ENCODE measurements around the gene CAB39L. TPM values are rescaled to one million over a fixed set of nuclear protein-coding genes. Genes with fewer than 3 reads are reported as not detected.

The CAB39L gene
- total and polyA plus RNA-seq, 4 donors: 1.8 to 5.1 (median 2.1) TPM

GRCh38 chr13:49456156-49456555 is 12.3 kb upstream of the CAB39L start (continued):
- no peak for TF ChIP-seq FOXA2 (IDR thresholded peaks at IDR 0.05)
- TF ChIP-seq HNF4G (IDR thresholded peaks at IDR 0.05): no peak

GRCh38 chr13:49455007-49455398 is 11.1 kb upstream of the CAB39L start:
- Histone ChIP-seq H3K27ac (ENCODE audit: low read depth in 1 of 2, low read length in 2 of 2) (no peak overlapping the region), H3K9me3 (ENCODE audit: control insufficient read depth in 4 of 4, low read length in 3 of 4) (no peaks in the 10 kb centered on the region), H3K36me3 (ENCODE audit: control insufficient read depth in 4 of 4, insufficient read depth in 3 of 4, low read depth in 1 of 4, low read length in 3 of 4) (peaks cover 0 to 1% (median 0%) of the 10 kb centered on the region in 4 donors), H3K9ac (ENCODE audit: low read depth in 1 of 2, low read length in 2 of 2) (no peak overlapping the region), H3K27me3 (ENCODE audit: control insufficient read depth in 4 of 4, insufficient read depth in 4 of 4, low read length in 3 of 4) (no peaks in the 10 kb centered on the region), H3K4me3 (ENCODE audit: low read depth in 1 of 3, low read length in 3 of 3) (no peak overlapping the region), H3K4me1 (ENCODE audit: control insufficient read depth in 4 of 4, insufficient read depth in 4 of 4, low read length in 3 of 4) (peaks cover 0 to 6% (median 2%) of the 10 kb centered on the region in 4 donors)
- TF ChIP-seq NR2F2 (IDR thresholded peaks at IDR 0.05) (no peak), GABPA (IDR thresholded peaks at IDR 0.05 in 1 of 2, conservative IDR thresholded peaks at IDR 0.05 in 1 of 2) (no peak), REST (IDR thresholded peaks at IDR 0.05) (no peak), SP1 (IDR thresholded peaks at IDR 0.05) (no peak), RXRA (IDR thresholded peaks at IDR 0.05) (no peak), EGR1 (IDR thresholded peaks at IDR 0.05; ENCODE audit: low read depth in 2 of 2) (no peak), ZBTB33 (IDR thresholded peaks at IDR 0.05) (no peak), HNF4A (conservative IDR thresholded peaks at IDR 0.05) (no peak), TAF1 (conservative IDR thresholded peaks at IDR 0.05) (no peak), FOXA1 (IDR thresholded peaks at IDR 0.05) (no peak), CTCF (IDR thresholded peaks at IDR 0.05; ENCODE audit: low read depth, low read length, missing input control) (no peak), RAD21 (IDR thresholded peaks at IDR 0.05) (no peak), HNF4G (IDR thresholded peaks at IDR 0.05) (no peak)
- no peak for DNase-seq (ENCODE audit: low spot score)

GRCh38 chr13:49454388-49455006 is 10.6 kb upstream of the CAB39L start:
- WGBS: 78% methylated on average over 4 of the region's 4 CpGs
- H3K36me3 ChIP-seq (ENCODE audit: control insufficient read depth in 4 of 4, insufficient read depth in 3 of 4, low read depth in 1 of 4, low read length in 3 of 4): no peaks in the 10 kb centered on the region
- no peak overlapping the region for H3K9ac ChIP-seq (ENCODE audit: low read depth in 1 of 2, low read length in 2 of 2)
- H3K27me3 ChIP-seq (ENCODE audit: control insufficient read depth in 4 of 4, insufficient read depth in 4 of 4, low read length in 3 of 4): no peaks in the 10 kb centered on the region
- no peak overlapping the region for H3K27ac ChIP-seq (ENCODE audit: low read depth in 1 of 2, low read length in 2 of 2)
- H3K4me3 ChIP-seq (ENCODE audit: low read depth in 1 of 3, low read length in 3 of 3): no peak overlapping the region
- no peak for DNase-seq (ENCODE audit: low spot score)
- peaks cover 0 to 6% (median 2%) of the 10 kb centered on the region in 4 donors for H3K4me1 ChIP-seq (ENCODE audit: control insufficient read depth in 4 of 4, insufficient read depth in 4 of 4, low read length in 3 of 4)
- no peaks in the 10 kb centered on the region for H3K9me3 ChIP-seq (ENCODE audit: control insufficient read depth in 4 of 4, low read length in 3 of 4)
- no peak for TF ChIP-seq SP1 (IDR thresholded peaks at IDR 0.05)
- TF ChIP-seq REST (IDR thresholded peaks at IDR 0.05): no peak
- no peak for TF ChIP-seq NR2F2 (IDR thresholded peaks at IDR 0.05)
- no peak for TF ChIP-seq FOXA1 (IDR thresholded peaks at IDR 0.05)
- TF ChIP-seq HNF4G (IDR thresholded peaks at IDR 0.05): no peak
- no peak for TF ChIP-seq GABPA (IDR thresholded peaks at IDR 0.05 in 1 of 2, conservative IDR thresholded peaks at IDR 0.05 in 1 of 2)
- no peak for TF ChIP-seq FOXA2 (IDR thresholded peaks at IDR 0.05)
- no peak for TF ChIP-seq JUND (IDR thresholded peaks at IDR 0.05)
- TF ChIP-seq TAF1 (conservative IDR thresholded peaks at IDR 0.05): no peak
- no peak for TF ChIP-seq ATF3 (IDR thresholded peaks at IDR 0.05)
- TF ChIP-seq EGR1 (IDR thresholded peaks at IDR 0.05; ENCODE audit: low read depth in 2 of 2): no peak

Data from liver (tissue), 9 donors.